Type B pancreatic cell (in vitro differentiated cells): ENCODE data around the gene DNASE1L2. TPM values are rescaled to one million over a fixed set of nuclear protein-coding genes. Genes with fewer than 3 reads are reported as not detected.

Source experiments
- DNase-seq: peaks from one replicate; pipeline ENCODE4 v3.0.0; 2021; ENCODE audit warnings: mixed read lengths; ENCODE audit not compliant: unreplicated experiment; ENCODE audit errors: extremely low spot score
- H3K27ac Mint-ChIP-seq: 2 replicates; pipeline ENCODE4 v1.8.0; 2021; ENCODE audit warnings: mild to moderate bottlenecking, mixed read lengths
- H3K27me3 Mint-ChIP-seq: 2 replicates; pipeline ENCODE4 v1.8.0; 2021; ENCODE audit warnings: mixed read lengths
- H3K36me3 Mint-ChIP-seq: 2 replicates; pipeline ENCODE4 v1.8.0; 2021; ENCODE audit warnings: mixed read lengths
- H3K4me1 Mint-ChIP-seq: one replicate; pipeline ENCODE4 v1.8.0; 2021; ENCODE audit warnings: mixed read lengths; ENCODE audit not compliant: unreplicated experiment
- H3K4me3 Mint-ChIP-seq: 2 replicates; pipeline ENCODE4 v1.8.0; 2021; ENCODE audit warnings: mild to moderate bottlenecking, mixed read lengths
- H3K9me3 Mint-ChIP-seq: 2 replicates; pipeline ENCODE4 v1.8.0; 2021; ENCODE audit warnings: mixed read lengths
- total RNA-seq: library from RNA; stranded (reverse); gene quantifications from 2 replicates; pipeline ENCODE4 v1.2.1, GENCODE V29; 2021; ENCODE audit warnings: low replicate concordance
- TF ChIP-seq, protein P1 (sequence below): fragments of 200-600 bp; sonication (generic); conservative IDR thresholded peaks from 2 replicates; pipeline ENCODE4 v1.5.0; 2021; ENCODE audit warnings: antibody characterized with exemption, mild to moderate bottlenecking

The DNASE1L2 gene
- total RNA-seq, 1 donor from 2014 or later: 2.6 TPM

GRCh38 chr16:2223221-2223941, 12.9 kb upstream of the DNASE1L2 start, which contains the start of gene E4F1:
Gene E4F1, plus strand, starts transcription at chr16:2223591. Its CDS starts 23 bp downstream, at chr16:2223614.
- TF ChIP-seq, protein P1, sequence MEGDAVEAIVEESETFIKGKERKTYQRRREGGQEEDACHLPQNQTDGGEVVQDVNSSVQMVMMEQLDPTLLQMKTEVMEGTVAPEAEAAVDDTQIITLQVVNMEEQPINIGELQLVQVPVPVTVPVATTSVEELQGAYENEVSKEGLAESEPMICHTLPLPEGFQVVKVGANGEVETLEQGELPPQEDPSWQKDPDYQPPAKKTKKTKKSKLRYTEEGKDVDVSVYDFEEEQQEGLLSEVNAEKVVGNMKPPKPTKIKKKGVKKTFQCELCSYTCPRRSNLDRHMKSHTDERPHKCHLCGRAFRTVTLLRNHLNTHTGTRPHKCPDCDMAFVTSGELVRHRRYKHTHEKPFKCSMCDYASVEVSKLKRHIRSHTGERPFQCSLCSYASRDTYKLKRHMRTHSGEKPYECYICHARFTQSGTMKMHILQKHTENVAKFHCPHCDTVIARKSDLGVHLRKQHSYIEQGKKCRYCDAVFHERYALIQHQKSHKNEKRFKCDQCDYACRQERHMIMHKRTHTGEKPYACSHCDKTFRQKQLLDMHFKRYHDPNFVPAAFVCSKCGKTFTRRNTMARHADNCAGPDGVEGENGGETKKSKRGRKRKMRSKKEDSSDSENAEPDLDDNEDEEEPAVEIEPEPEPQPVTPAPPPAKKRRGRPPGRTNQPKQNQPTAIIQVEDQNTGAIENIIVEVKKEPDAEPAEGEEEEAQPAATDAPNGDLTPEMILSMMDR: no peak
- H3K27me3 Mint-ChIP-seq: no peaks in the 10 kb centered on the region
- H3K27ac Mint-ChIP-seq: peak within 1 kb of the TSS; percentile 74
- H3K4me3 Mint-ChIP-seq: peak within 1 kb of the TSS; percentile 87
- no peaks in the 10 kb centered on the region for H3K36me3 Mint-ChIP-seq
- DNase-seq: peak; percentile 100
- H3K4me1 Mint-ChIP-seq: peaks cover 4% of the 10 kb centered on the region
- no peaks in the 10 kb centered on the region for H3K9me3 Mint-ChIP-seq

DNA sequence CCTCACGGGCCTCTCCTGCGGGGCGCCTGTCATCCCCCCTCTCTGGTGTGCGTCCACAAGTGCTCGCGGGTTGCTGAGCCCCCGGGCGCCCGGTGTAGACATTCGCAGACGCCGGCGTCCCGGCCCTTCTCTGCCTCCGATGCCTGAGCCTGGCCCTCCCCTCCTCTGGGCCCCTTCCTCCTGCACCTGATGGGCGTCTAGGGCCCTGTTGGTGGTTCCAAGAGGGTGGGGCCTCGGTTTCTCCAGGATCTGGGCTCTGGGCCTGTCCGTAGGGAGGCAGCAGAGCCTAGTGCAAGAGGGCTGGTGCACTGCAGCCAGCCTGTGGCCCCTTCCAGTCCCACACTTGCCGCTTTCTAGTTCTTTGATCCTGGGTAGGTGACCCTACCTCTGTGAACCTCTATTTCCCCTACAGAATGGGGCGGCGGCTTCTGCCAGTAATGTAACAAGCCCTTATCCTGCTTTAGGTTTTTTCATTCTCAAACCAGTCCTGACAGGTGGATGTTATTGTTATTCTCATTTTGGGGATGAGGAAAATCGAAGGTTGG, 12.2 kb upstream of the DNASE1L2 start:
- H3K36me3 Mint-ChIP-seq: no peaks in the 10 kb centered on the region
- no peaks in the 10 kb centered on the region for H3K9me3 Mint-ChIP-seq
- H3K27ac Mint-ChIP-seq: peak overlapping the region; percentile 59
- DNase-seq: no peak
- peak overlapping the region; percentile 86 for H3K4me3 Mint-ChIP-seq
- H3K4me1 Mint-ChIP-seq: peaks cover 4% of the 10 kb centered on the region
- TF ChIP-seq, protein P1: no peak
- H3K27me3 Mint-ChIP-seq: no peaks in the 10 kb centered on the region

DNA sequence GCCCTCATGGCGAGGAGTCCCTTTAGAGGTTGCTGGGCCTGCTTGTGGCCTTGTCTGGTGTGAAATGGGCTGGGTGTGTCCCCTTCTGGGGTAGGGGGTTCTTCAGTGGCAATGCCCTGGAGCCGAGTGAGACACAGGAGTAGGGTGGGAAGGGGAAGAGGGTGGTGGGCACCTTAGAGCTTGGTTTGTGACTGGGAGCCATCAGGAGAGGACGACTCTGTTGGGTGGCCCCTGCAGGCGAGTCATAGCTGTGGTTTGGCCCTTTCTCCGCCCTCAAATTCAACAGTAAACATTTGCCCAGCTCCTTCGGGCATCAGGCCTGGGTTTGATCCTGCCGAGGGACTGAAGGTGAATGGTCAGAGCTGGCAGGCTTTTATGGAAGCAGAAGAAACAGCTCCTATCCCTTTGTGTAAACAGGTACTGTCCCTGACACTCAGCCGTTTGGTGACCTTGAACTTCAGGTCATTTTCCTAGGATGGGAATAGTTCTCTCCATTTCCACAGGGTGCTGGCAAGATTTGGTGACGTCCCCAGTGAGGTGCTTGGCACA, 9.9 kb upstream of the DNASE1L2 start:
- no peak for DNase-seq
- peak overlapping the region; percentile 59 for H3K4me3 Mint-ChIP-seq
- no peaks in the 10 kb centered on the region for H3K9me3 Mint-ChIP-seq
- H3K36me3 Mint-ChIP-seq: no peaks in the 10 kb centered on the region
- H3K4me1 Mint-ChIP-seq: peaks cover 4% of the 10 kb centered on the region
- TF ChIP-seq, protein P1: no peak
- H3K27me3 Mint-ChIP-seq: no peaks in the 10 kb centered on the region
- no peak overlapping the region for H3K27ac Mint-ChIP-seq

DNA sequence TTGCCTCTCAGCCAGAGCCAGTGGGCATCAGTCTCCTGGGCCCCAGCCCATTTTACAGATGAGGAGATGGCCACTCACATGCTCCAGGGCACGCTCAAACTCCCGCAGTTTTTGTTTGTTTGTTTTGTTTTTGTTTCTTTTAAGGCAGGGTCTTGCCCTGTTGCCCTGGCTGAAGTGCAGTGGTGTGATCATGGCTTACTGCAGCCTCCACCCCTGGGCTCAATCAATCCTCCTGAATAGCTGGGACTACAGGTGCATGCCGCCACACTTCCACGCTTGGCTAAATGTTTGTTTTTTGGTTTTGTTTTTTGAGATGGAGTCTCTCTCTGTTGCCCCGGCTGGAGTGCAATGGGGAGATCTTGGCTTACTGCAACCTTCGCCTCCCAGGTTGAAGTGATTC, 9.3 kb upstream of the DNASE1L2 start:
- Mint-ChIP-seq H3K9me3 (no peaks in the 10 kb centered on the region), H3K36me3 (no peaks in the 10 kb centered on the region), H3K4me1 (peaks cover 4% of the 10 kb centered on the region), H3K27ac (peak overlapping the region; percentile 35), H3K4me3 (no peak overlapping the region), H3K27me3 (no peaks in the 10 kb centered on the region)
- TF ChIP-seq, protein P1: no peak
- no peak for DNase-seq

- Mint-ChIP-seq H3K4me1 (peaks cover 4% of the 10 kb centered on the region), H3K27ac (no peak overlapping the region), H3K4me3 (no peak overlapping the region), H3K9me3 (no peaks in the 10 kb centered on the region), H3K27me3 (no peaks in the 10 kb centered on the region), H3K36me3 (no peaks in the 10 kb centered on the region)
- TF ChIP-seq, protein P1: no peak
- DNase-seq: no peak
Measured at GRCh38 chr16:2228161-2228824, 8.0 kb upstream of the DNASE1L2 start.
